ENCODE data around the gene CSTPP1.
"Not testable (repeated sequence)": the region's sequence is repeated elsewhere in the genome, so short reads cannot be mapped to it uniquely, and the experiment has no call there.

The CSTPP1 gene

GRCh38 chr11:47178316-47178715 lies 241.8 kb downstream of the CSTPP1 start:
- DNase-seq (ENCODE audit: low read depth in 1 of 2, low spot score in 1 of 2) = no peak

GRCh38 chr11:47178737-47179654 lies 242.4 kb downstream of the CSTPP1 start:
- DNase-seq (ENCODE audit: low read depth in 1 of 2, low spot score in 1 of 2) = no peak

- no peak for DNase-seq (ENCODE audit: low read depth in 1 of 2, low spot score in 1 of 2)
These were observed 243.1 kb downstream of the CSTPP1 start for GRCh38 chr11:47179655-47179991.

GRCh38 chr11:47180006-47180787 lies 243.6 kb downstream of the CSTPP1 start:
- no peak for DNase-seq (ENCODE audit: low read depth in 1 of 2, low spot score in 1 of 2)

GRCh38 chr11:47181271-47181670 lies 244.7 kb downstream of the CSTPP1 start:
- no peak for DNase-seq (ENCODE audit: low read depth in 1 of 2, low spot score in 1 of 2)

GRCh38 chr11:47182380-47182779 lies 245.8 kb downstream of the CSTPP1 start:
- no peak for DNase-seq (ENCODE audit: low read depth in 1 of 2, low spot score in 1 of 2)

- no peak for DNase-seq (ENCODE audit: low read depth in 1 of 2, low spot score in 1 of 2)
These were observed 246.7 kb downstream of the CSTPP1 start for GRCh38 chr11:47183031-47183856.

GRCh38 chr11:47183969-47184368 lies 247.4 kb downstream of the CSTPP1 start:
- no peak for DNase-seq (ENCODE audit: low read depth in 1 of 2, low spot score in 1 of 2)

- DNase-seq (ENCODE audit: low read depth in 1 of 2, low spot score in 1 of 2) = no peak
These were observed 248.2 kb downstream of the CSTPP1 start for GRCh38 chr11:47184711-47185304.

GRCh38 chr11:47185305-47186075 lies 248.9 kb downstream of the CSTPP1 start:
- no peak for DNase-seq (ENCODE audit: low read depth in 1 of 2, low spot score in 1 of 2)

GRCh38 chr11:47186076-47186699 lies 249.6 kb downstream of the CSTPP1 start, which contains the start of gene PACSIN3:
PACSIN3 (minus strand) TSS chr11:47186434; CDS start chr11:47182727, 3,707 bp downstream.
- DNase-seq (ENCODE audit: low read depth in 1 of 2, low spot score in 1 of 2) = no peak

- DNase-seq (ENCODE audit: low read depth in 1 of 2, low spot score in 1 of 2) = peak in 1 of 2 donors; percentile 43
These were observed 250.4 kb downstream of the CSTPP1 start for GRCh38 chr11:47186700-47187695.

GRCh38 chr11:47187723-47188122 lies 251.2 kb downstream of the CSTPP1 start:
- no peak for DNase-seq (ENCODE audit: low read depth in 1 of 2, low spot score in 1 of 2)

GRCh38 chr11:47188259-47188658 lies 251.7 kb downstream of the CSTPP1 start:
- no peak for DNase-seq (ENCODE audit: low read depth in 1 of 2, low spot score in 1 of 2)

- DNase-seq (ENCODE audit: low read depth in 1 of 2, low spot score in 1 of 2) = no peak
These were observed 252.7 kb downstream of the CSTPP1 start for GRCh38 chr11:47189100-47189834.

- DNase-seq (ENCODE audit: low read depth in 1 of 2, low spot score in 1 of 2) = not testable (repeated sequence)
These were observed 254.6 kb downstream of the CSTPP1 start for GRCh38 chr11:47191137-47191536.

- DNase-seq (ENCODE audit: low read depth in 1 of 2, low spot score in 1 of 2) = no peak
These were observed 255.6 kb downstream of the CSTPP1 start for GRCh38 chr11:47192111-47192510.

- DNase-seq (ENCODE audit: low read depth in 1 of 2, low spot score in 1 of 2) = not testable (repeated sequence)
These were observed 261.6 kb downstream of the CSTPP1 start for GRCh38 chr11:47198161-47198560.
